HL-60 (cell line): ENCODE results near the gene KIF25.
"Not testable (repeated sequence)": the region's sequence is repeated elsewhere in the genome, so short reads cannot be mapped to it uniquely, and the experiment has no call there.

Source experiments
- DNase-seq, 2 experiments: peaks; one replicate each; pipeline ENCODE4 v3.0.0-alpha.2; 2010 to 2020; ENCODE audit warnings: low read depth in 1 of 2, low spot score in 1 of 2
- H3K27ac ChIP-seq: fragments of 250-450 bp; sonication (Bioruptor Pico); replicated peaks from 2 replicates; pipeline ENCODE4 v1.5.1; 2020; ENCODE audit warnings: mild to moderate bottlenecking, moderate library complexity
- H3K27me3 ChIP-seq: fragments of 250-450 bp; sonication (Bioruptor Pico); 2 replicates; pipeline ENCODE4 v1.5.1; 2021; ENCODE audit warnings: mild to moderate bottlenecking, moderate library complexity; ENCODE audit not compliant: insufficient read depth, poor library complexity, severe bottlenecking
- H3K4me3 ChIP-seq: replicated peaks from 2 replicates; pipeline ENCODE4 v1.5.1; 2011; ENCODE audit warnings: mild to moderate bottlenecking, control low read depth, low read length; ENCODE audit not compliant: insufficient read depth
- CTCF ChIP-seq: IDR thresholded peaks from one replicate; pipeline ENCODE4 v1.5.1; 2011; ENCODE audit warnings: low read length, control low read depth, inconsistent platforms; ENCODE audit not compliant: insufficient read depth
- GABPA ChIP-seq: IDR thresholded peaks from 2 replicates; pipeline ENCODE4 v1.6.1; 2012; ENCODE audit warnings: low read depth
- POLR2AphosphoS5 ChIP-seq: IDR thresholded peaks from 2 replicates; pipeline ENCODE4 v1.6.1; 2012; ENCODE audit warnings: low read depth
- SPI1 ChIP-seq: IDR thresholded peaks from 2 replicates; pipeline ENCODE4 v1.6.1; 2012; ENCODE audit warnings: low read depth, mild to moderate bottlenecking, borderline replicate concordance
- TF ChIP-seq, protein P1 (sequence below): IDR thresholded peaks from 2 replicates; pipeline ENCODE4 v1.6.1; 2012; ENCODE audit warnings: low read depth; ENCODE audit not compliant: insufficient replicate concordance

KIF25 gene

DNA sequence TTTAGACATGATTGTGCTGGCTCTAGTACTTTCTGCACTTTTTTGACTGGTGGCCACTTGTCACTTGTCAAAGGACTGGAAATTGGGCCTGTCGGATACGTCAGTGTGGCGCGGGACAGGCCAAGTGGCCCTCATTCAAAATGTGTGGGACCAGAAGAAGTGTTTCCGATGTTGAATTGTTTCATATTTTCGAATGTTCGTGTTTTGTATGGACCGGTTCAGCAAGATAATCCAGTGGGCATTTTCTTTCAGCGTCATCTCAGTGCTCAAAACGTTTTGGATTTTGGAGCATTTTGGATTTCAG, 3.5 kb downstream of the KIF25 start:
- Histone ChIP-seq H3K4me3 (no peak overlapping the region), H3K27ac (no peak overlapping the region), H3K27me3 (no peaks in the 10 kb centered on the region)
- DNase-seq, result no peak
- TF ChIP-seq GABPA, result no peak
- no peak for TF ChIP-seq POLR2AphosphoS5
- TF ChIP-seq SPI1, result no peak
- TF ChIP-seq, protein P1, sequence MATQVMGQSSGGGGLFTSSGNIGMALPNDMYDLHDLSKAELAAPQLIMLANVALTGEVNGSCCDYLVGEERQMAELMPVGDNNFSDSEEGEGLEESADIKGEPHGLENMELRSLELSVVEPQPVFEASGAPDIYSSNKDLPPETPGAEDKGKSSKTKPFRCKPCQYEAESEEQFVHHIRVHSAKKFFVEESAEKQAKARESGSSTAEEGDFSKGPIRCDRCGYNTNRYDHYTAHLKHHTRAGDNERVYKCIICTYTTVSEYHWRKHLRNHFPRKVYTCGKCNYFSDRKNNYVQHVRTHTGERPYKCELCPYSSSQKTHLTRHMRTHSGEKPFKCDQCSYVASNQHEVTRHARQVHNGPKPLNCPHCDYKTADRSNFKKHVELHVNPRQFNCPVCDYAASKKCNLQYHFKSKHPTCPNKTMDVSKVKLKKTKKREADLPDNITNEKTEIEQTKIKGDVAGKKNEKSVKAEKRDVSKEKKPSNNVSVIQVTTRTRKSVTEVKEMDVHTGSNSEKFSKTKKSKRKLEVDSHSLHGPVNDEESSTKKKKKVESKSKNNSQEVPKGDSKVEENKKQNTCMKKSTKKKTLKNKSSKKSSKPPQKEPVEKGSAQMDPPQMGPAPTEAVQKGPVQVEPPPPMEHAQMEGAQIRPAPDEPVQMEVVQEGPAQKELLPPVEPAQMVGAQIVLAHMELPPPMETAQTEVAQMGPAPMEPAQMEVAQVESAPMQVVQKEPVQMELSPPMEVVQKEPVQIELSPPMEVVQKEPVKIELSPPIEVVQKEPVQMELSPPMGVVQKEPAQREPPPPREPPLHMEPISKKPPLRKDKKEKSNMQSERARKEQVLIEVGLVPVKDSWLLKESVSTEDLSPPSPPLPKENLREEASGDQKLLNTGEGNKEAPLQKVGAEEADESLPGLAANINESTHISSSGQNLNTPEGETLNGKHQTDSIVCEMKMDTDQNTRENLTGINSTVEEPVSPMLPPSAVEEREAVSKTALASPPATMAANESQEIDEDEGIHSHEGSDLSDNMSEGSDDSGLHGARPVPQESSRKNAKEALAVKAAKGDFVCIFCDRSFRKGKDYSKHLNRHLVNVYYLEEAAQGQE, result no peak

GRCh38 chr6:168001514-168001913, 4.0 kb downstream of the KIF25 start:
- not testable (repeated sequence) for H3K27me3 ChIP-seq, H3K27ac ChIP-seq, DNase-seq, H3K4me3 ChIP-seq

GRCh38 chr6:168002804-168003203, 5.3 kb downstream of the KIF25 start:
- H3K27me3 ChIP-seq, result no peaks in the 10 kb centered on the region
- H3K4me3 ChIP-seq, result no peak overlapping the region
- no peak for TF ChIP-seq POLR2AphosphoS5
- no peak for TF ChIP-seq SPI1
- TF ChIP-seq, protein P1, result no peak
- no peak for TF ChIP-seq GABPA
- TF ChIP-seq CTCF, result no peak

GRCh38 chr6:168004023-168004422, 6.6 kb downstream of the KIF25 start:
- H3K27ac ChIP-seq, result no peak overlapping the region
- TF ChIP-seq, protein P1, result no peak
- TF ChIP-seq SPI1 (no peak), CTCF (no peak), POLR2AphosphoS5 (no peak), GABPA (no peak)
- H3K4me3 ChIP-seq, result no peak overlapping the region
- H3K27me3 ChIP-seq, result no peaks in the 10 kb centered on the region
- no peak for DNase-seq

More at GRCh38 chr6:168002804-168003203, 5.3 kb downstream of the KIF25 start:
- H3K27ac ChIP-seq, result no peak overlapping the region
- no peak for DNase-seq
